OCI-LY3 (cell line): ENCODE results near the gene MT1A.

Source experiments
- EZH2phosphoT487 ChIP-seq: fragments of 200-600 bp; shearing (Covaris generic); IDR thresholded peaks from 2 replicates; pipeline ENCODE4 v1.6.1; 2018; ENCODE audit warnings: antibody characterized with exemption, mixed run types, low read depth
- TF ChIP-seq, protein P1 (sequence below): fragments of 200-600, 300-600 bp; sonication (generic); IDR thresholded peaks from 2 replicates; pipeline ENCODE4 v1.5.1; 2014; ENCODE audit warnings: antibody characterized with exemption, low read length, low read depth

DNA sequence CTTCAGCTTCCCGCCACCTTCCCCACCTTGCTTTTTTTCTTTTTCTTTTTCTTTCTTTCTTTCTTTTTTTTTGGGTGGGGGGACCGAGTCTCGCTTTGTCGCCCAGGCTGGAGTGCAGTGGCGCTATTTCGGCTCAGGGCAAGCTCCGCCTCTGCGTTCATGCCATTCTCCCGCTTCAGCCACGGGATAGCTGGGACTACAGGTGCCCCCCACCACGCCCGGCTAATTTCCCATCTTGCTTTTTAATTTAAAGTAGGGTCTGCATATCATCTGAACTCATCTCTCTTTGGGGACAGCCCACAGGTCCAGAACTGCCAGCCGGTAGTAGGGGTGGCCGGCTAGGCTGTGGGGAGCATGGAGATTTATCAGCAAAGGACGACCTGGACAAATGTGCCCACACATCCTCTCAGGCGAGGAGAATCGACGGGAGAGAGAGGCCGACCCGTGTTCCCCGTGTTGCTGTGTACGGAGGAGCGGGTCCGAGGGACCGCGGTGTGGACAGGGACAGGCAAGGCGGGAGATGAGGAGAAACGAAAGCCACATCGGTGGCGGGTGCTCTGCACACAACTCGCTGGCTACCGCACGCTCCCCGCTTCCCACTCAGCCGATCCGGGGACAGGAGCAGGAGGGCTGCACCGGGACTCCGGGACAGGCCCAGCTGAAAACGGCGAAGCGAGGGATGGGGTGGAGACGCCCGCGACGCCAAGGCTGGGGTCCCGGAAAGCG is 3.6 kb upstream of the MT1A start:
- no peak for TF ChIP-seq EZH2phosphoT487
- TF ChIP-seq, protein P1, sequence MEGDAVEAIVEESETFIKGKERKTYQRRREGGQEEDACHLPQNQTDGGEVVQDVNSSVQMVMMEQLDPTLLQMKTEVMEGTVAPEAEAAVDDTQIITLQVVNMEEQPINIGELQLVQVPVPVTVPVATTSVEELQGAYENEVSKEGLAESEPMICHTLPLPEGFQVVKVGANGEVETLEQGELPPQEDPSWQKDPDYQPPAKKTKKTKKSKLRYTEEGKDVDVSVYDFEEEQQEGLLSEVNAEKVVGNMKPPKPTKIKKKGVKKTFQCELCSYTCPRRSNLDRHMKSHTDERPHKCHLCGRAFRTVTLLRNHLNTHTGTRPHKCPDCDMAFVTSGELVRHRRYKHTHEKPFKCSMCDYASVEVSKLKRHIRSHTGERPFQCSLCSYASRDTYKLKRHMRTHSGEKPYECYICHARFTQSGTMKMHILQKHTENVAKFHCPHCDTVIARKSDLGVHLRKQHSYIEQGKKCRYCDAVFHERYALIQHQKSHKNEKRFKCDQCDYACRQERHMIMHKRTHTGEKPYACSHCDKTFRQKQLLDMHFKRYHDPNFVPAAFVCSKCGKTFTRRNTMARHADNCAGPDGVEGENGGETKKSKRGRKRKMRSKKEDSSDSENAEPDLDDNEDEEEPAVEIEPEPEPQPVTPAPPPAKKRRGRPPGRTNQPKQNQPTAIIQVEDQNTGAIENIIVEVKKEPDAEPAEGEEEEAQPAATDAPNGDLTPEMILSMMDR: no peak
